HG02870 (cell line): ENCODE results near the gene IRX1.

Experiments used
- ATAC-seq: cut with Tn5 transposase; IDR thresholded peaks from one replicate; pipeline ENCODE4 v1.9.1; 2021; ENCODE audit warnings: mild to moderate bottlenecking, moderate library complexity; ENCODE audit not compliant: unreplicated experiment

IRX1 gene

DNA sequence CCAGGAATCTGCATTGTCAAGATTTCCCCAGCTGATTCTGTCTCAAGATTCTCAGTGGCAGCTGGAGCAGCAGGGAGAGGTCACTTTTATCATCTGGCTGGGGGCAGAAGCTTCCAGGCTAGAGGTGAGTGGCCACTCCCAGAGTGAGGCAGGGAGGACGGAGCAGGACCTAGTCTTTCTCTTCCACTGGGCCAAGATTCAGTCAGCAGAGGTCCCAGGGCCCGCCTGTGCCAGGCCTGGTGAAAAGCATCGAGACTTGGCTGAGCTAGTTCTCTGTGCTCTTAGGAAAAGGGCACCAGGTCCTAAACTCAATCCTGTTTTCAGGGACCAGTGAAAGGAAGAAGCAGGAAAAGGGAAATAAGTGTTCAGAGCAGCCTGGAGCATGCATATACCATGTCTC lies 46.6 kb downstream of the IRX1 start:
- no peak for ATAC-seq

DNA sequence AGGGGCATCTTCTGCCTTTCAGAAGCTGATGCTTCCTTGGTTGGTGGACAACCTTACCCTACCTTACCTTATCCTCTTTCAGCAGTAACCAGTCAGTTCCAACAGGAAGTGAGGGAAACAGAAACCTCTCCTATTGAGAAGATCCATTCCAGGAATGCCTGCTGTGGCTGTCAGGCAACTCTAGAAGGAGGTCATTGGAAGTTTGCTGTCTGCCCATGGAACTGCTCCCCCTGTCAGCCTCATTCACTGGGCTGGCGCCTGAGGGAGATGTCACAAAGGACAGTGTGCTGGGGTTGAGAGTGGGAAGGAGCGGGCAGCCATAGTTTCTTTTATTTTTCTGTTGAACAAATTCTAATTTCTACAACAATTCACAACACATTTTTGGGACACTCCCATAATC lies 54.7 kb downstream of the IRX1 start:
- no peak for ATAC-seq

GRCh38 chr5:3650868-3651267 lies 55.2 kb downstream of the IRX1 start:
- no peak for ATAC-seq
